D341Med (cell line): ENCODE results near the gene NLRC3.
"Not testable (repeated sequence)": the region's sequence is repeated elsewhere in the genome, so short reads cannot be mapped to it uniquely, and the experiment has no call there.

Source experiments
- DNase-seq: peaks from one replicate; pipeline ENCODE4 v3.0.0; 2012; ENCODE audit warnings: low spot score

NLRC3 gene

GRCh38 chr16:3548445-3548844 lies 28.8 kb downstream of the NLRC3 start:
- no peak for DNase-seq

- DNase-seq = no peak
Measured at GRCh38 chr16:3546986-3547682, 30.1 kb downstream of the NLRC3 start.

GRCh38 chr16:3542601-3543373 lies 34.4 kb downstream of the NLRC3 start:
- no peak for DNase-seq

- DNase-seq = no peak
Measured at GRCh38 chr16:3541527-3542155, 35.6 kb downstream of the NLRC3 start.

GRCh38 chr16:3538222-3538621 lies 39.0 kb downstream of the NLRC3 start:
- no peak for DNase-seq

- DNase-seq = no peak
Measured at GRCh38 chr16:3536851-3537250, 40.4 kb downstream of the NLRC3 start.

GRCh38 chr16:3536271-3536731 lies 40.9 kb downstream of the NLRC3 start:
- DNase-seq = no peak

GRCh38 chr16:3534126-3534525 lies 43.1 kb downstream of the NLRC3 start:
- DNase-seq = no peak

GRCh38 chr16:3532741-3533140 lies 44.5 kb downstream of the NLRC3 start:
- DNase-seq = no peak

- DNase-seq = no peak
Measured at GRCh38 chr16:3530371-3530914, 46.8 kb downstream of the NLRC3 start.

- DNase-seq = no peak
Measured at GRCh38 chr16:3529175-3529574, 48.0 kb downstream of the NLRC3 start.

- no peak for DNase-seq
Measured at GRCh38 chr16:3528406-3528805, 48.8 kb downstream of the NLRC3 start.

GRCh38 chr16:3527216-3527829 lies 49.9 kb downstream of the NLRC3 start:
- DNase-seq = not testable (repeated sequence)

GRCh38 chr16:3525951-3526350 lies 51.3 kb downstream of the NLRC3 start:
- DNase-seq = no peak

GRCh38 chr16:3523281-3523680 lies 53.9 kb downstream of the NLRC3 start:
- no peak for DNase-seq

- DNase-seq = no peak
Measured at GRCh38 chr16:3520841-3521240, 56.4 kb downstream of the NLRC3 start.

- DNase-seq = no peak
Measured at GRCh38 chr16:3520413-3520812, 56.8 kb downstream of the NLRC3 start.

GRCh38 chr16:3519581-3519980 lies 57.6 kb downstream of the NLRC3 start:
- no peak for DNase-seq

- DNase-seq = no peak
Measured at GRCh38 chr16:3518986-3519348, 58.2 kb downstream of the NLRC3 start.

GRCh38 chr16:3518292-3518985 lies 58.8 kb downstream of the NLRC3 start:
- no peak for DNase-seq

GRCh38 chr16:3515897-3516296 lies 61.3 kb downstream of the NLRC3 start:
- DNase-seq = no peak

- DNase-seq = no peak
Measured at GRCh38 chr16:3514621-3515020, 62.6 kb downstream of the NLRC3 start.
